GM18517 (cell line): ENCODE results near the gene ZNF460.

Source experiments
- ATAC-seq: cut with Tn5 transposase; IDR thresholded peaks from one replicate; pipeline ENCODE4 v1.9.1; 2021; ENCODE audit warnings: mild to moderate bottlenecking, moderate library complexity; ENCODE audit not compliant: unreplicated experiment

ZNF460 gene

GRCh38 chr19:57279418-57280164 is 694 bp upstream of the ZNF460 start:
- peak; percentile 53 for ATAC-seq

- no peak for ATAC-seq
Measured at GRCh38 chr19:57280962-57281400, 696 bp downstream of the ZNF460 start.

GRCh38 chr19:57282011-57282643 is 1.8 kb downstream of the ZNF460 start:
- no peak for ATAC-seq

- no peak for ATAC-seq
Measured at GRCh38 chr19:57288373-57288772, 8.1 kb downstream of the ZNF460 start.

GRCh38 chr19:57290970-57291369 is 10.7 kb downstream of the ZNF460 start:
- ATAC-seq, result no peak

GRCh38 chr19:57292547-57292946 is 12.3 kb downstream of the ZNF460 start:
- no peak for ATAC-seq

GRCh38 chr19:57293719-57294118 is 13.4 kb downstream of the ZNF460 start:
- no peak for ATAC-seq

GRCh38 chr19:57302020-57302465 is 21.8 kb downstream of the ZNF460 start:
- no peak for ATAC-seq

- ATAC-seq, result no peak
Measured at GRCh38 chr19:57302727-57303401, 22.6 kb downstream of the ZNF460 start.

GRCh38 chr19:57305056-57305455 is 24.8 kb downstream of the ZNF460 start:
- no peak for ATAC-seq

- ATAC-seq, result no peak
Measured at GRCh38 chr19:57308514-57308913, 28.2 kb downstream of the ZNF460 start.

GRCh38 chr19:57310792-57311191 is 30.5 kb downstream of the ZNF460 start:
- ATAC-seq, result no peak

- no peak for ATAC-seq
Measured at GRCh38 chr19:57314146-57314545, 33.9 kb downstream of the ZNF460 start.

- no peak for ATAC-seq
Measured at GRCh38 chr19:57317503-57317902, 37.2 kb downstream of the ZNF460 start.

- peak; percentile 6 for ATAC-seq
Measured at GRCh38 chr19:57319869-57320179, 39.5 kb downstream of the ZNF460 start.

GRCh38 chr19:57320180-57321084 is 40.1 kb downstream of the ZNF460 start, which contains the start of gene ZNF543:
TSS of gene ZNF543 (plus strand) at chr19:57320472. CDS start at chr19:57320854, 382 bp downstream.
- ATAC-seq, result peak; percentile 95

- no peak for ATAC-seq
Measured at GRCh38 chr19:57321116-57321515, 40.8 kb downstream of the ZNF460 start.

- no peak for ATAC-seq
Measured at GRCh38 chr19:57321751-57322150, 41.5 kb downstream of the ZNF460 start.

- ATAC-seq, result no peak
Measured at GRCh38 chr19:57324992-57325391, 44.7 kb downstream of the ZNF460 start.

- no peak for ATAC-seq
Measured at GRCh38 chr19:57327993-57328392, 47.7 kb downstream of the ZNF460 start.

GRCh38 chr19:57334191-57334590 is 53.9 kb downstream of the ZNF460 start:
- ATAC-seq, result no peak
